ENCODE data around the gene ADAMTSL1. TPM values are rescaled to one million over a fixed set of nuclear protein-coding genes. Genes with fewer than 3 reads are reported as not detected.

The ADAMTSL1 gene
- total RNA-seq, 1 donor from 2014 or later: 12.6 TPM

- H3K4me1 Mint-ChIP-seq (ENCODE audit: low read depth, unreplicated experiment): peaks cover 4% of the 10 kb centered on the region
- Histone ChIP-seq H3K4me1 (ENCODE audit: insufficient read depth, low read length) (peaks cover 3% of the 10 kb centered on the region), H3K36me3 (ENCODE audit: insufficient read depth, low read length) (peaks cover 31% of the 10 kb centered on the region), H3K27me3 (ENCODE audit: insufficient read depth, low read length) (no peaks in the 10 kb centered on the region), H4K20me1 (ENCODE audit: insufficient read depth, low read length) (no peaks in the 10 kb centered on the region), H3K9me3 (ENCODE audit: insufficient read depth, low read depth, low read length) (no peaks in the 10 kb centered on the region), H3K9ac (ENCODE audit: low read length) (no peak overlapping the region), H3K4me2 (ENCODE audit: low read length) (no peak overlapping the region), H3K79me2 (ENCODE audit: insufficient read depth, low read length) (no peaks in the 10 kb centered on the region), H3K4me3 (ENCODE audit: insufficient read depth, low read depth, low read length) (no peak overlapping the region), H2AFZ (ENCODE audit: low read depth, low read length) (no peak overlapping the region), H3K27ac (ENCODE audit: low read depth, low read length) (no peak overlapping the region)
- no peak overlapping the region for H3K27ac Mint-ChIP-seq (ENCODE audit: unreplicated experiment)
- no peaks in the 10 kb centered on the region for H3K9me3 Mint-ChIP-seq (ENCODE audit: unreplicated experiment)
- TF ChIP-seq, protein P1, sequence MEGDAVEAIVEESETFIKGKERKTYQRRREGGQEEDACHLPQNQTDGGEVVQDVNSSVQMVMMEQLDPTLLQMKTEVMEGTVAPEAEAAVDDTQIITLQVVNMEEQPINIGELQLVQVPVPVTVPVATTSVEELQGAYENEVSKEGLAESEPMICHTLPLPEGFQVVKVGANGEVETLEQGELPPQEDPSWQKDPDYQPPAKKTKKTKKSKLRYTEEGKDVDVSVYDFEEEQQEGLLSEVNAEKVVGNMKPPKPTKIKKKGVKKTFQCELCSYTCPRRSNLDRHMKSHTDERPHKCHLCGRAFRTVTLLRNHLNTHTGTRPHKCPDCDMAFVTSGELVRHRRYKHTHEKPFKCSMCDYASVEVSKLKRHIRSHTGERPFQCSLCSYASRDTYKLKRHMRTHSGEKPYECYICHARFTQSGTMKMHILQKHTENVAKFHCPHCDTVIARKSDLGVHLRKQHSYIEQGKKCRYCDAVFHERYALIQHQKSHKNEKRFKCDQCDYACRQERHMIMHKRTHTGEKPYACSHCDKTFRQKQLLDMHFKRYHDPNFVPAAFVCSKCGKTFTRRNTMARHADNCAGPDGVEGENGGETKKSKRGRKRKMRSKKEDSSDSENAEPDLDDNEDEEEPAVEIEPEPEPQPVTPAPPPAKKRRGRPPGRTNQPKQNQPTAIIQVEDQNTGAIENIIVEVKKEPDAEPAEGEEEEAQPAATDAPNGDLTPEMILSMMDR (IDR thresholded peaks at IDR 0.05; ENCODE audit: insufficient read depth, low read depth, low read length): no peak
- no peak for TF ChIP-seq EZH2 (IDR thresholded peaks at IDR 0.05; ENCODE audit: insufficient read depth, low read length)
- H3K36me3 Mint-ChIP-seq (ENCODE audit: low read depth, unreplicated experiment): no peaks in the 10 kb centered on the region
- FAIRE-seq (no peak), DNase-seq (ENCODE audit: low read depth) (no peak)
- H3K4me3 Mint-ChIP-seq (ENCODE audit: unreplicated experiment): no peak overlapping the region
- peaks cover 2% of the 10 kb centered on the region for H3K27me3 Mint-ChIP-seq (ENCODE audit: low read depth, unreplicated experiment)
Measured at GRCh38 chr9:18747595-18747994, 273.6 kb downstream of the ADAMTSL1 start.

- peak; percentile 24 for DNase-seq (ENCODE audit: low read depth)
- H2AFZ ChIP-seq (ENCODE audit: low read depth, low read length): no peak overlapping the region
- no peaks in the 10 kb centered on the region for H3K27me3 ChIP-seq (ENCODE audit: insufficient read depth, low read length)
- peaks cover 3% of the 10 kb centered on the region for H3K4me1 ChIP-seq (ENCODE audit: insufficient read depth, low read length)
- H3K79me2 ChIP-seq (ENCODE audit: insufficient read depth, low read length): no peaks in the 10 kb centered on the region
- no peak for TF ChIP-seq EZH2 (IDR thresholded peaks at IDR 0.05; ENCODE audit: insufficient read depth, low read length)
- TF ChIP-seq, protein P1 (IDR thresholded peaks at IDR 0.05; ENCODE audit: insufficient read depth, low read depth, low read length): no peak
- peaks cover 32% of the 10 kb centered on the region for H3K36me3 ChIP-seq (ENCODE audit: insufficient read depth, low read length)
- H4K20me1 ChIP-seq (ENCODE audit: insufficient read depth, low read length): no peaks in the 10 kb centered on the region
- no peak overlapping the region for H3K4me2 ChIP-seq (ENCODE audit: low read length)
- Mint-ChIP-seq H3K9me3 (ENCODE audit: unreplicated experiment) (no peaks in the 10 kb centered on the region), H3K27ac (ENCODE audit: unreplicated experiment) (no peak overlapping the region), H3K27me3 (ENCODE audit: low read depth, unreplicated experiment) (peaks cover 2% of the 10 kb centered on the region), H3K4me1 (ENCODE audit: low read depth, unreplicated experiment) (peaks cover 4% of the 10 kb centered on the region), H3K4me3 (ENCODE audit: unreplicated experiment) (no peak overlapping the region), H3K36me3 (ENCODE audit: low read depth, unreplicated experiment) (no peaks in the 10 kb centered on the region)
- no peak overlapping the region for H3K27ac ChIP-seq (ENCODE audit: low read depth, low read length)
- H3K9ac ChIP-seq (ENCODE audit: low read length): no peak overlapping the region
- H3K9me3 ChIP-seq (ENCODE audit: insufficient read depth, low read depth, low read length): no peaks in the 10 kb centered on the region
- no peak for FAIRE-seq
- no peak overlapping the region for H3K4me3 ChIP-seq (ENCODE audit: insufficient read depth, low read depth, low read length)
Measured at GRCh38 chr9:18748251-18748701, 274.3 kb downstream of the ADAMTSL1 start.

DNA sequence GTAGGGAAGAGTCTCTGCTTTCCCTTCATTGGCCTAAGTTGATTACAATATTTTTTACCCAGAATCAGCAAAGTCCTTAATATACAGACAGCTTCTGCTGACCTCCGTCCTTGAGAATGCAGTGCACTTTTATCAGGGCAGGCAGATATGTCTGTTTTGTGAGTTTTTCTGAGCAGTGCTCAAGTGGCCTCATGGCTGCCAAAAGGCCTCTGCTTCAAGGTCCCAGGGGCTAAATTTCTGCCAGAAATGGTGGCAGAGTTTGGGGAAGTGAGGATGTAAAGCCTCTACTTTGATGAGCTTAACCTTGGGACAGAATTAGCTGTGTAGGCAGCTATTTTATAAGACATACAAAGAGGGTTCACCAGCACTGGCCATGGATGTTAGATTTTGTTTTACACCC is 275.8 kb downstream of the ADAMTSL1 start:
- Mint-ChIP-seq H3K4me1 (ENCODE audit: low read depth, unreplicated experiment) (no peaks in the 10 kb centered on the region), H3K4me3 (ENCODE audit: unreplicated experiment) (no peak overlapping the region), H3K27me3 (ENCODE audit: low read depth, unreplicated experiment) (peaks cover 2% of the 10 kb centered on the region), H3K27ac (ENCODE audit: unreplicated experiment) (no peak overlapping the region), H3K9me3 (ENCODE audit: unreplicated experiment) (no peaks in the 10 kb centered on the region), H3K36me3 (ENCODE audit: low read depth, unreplicated experiment) (no peaks in the 10 kb centered on the region)
- TF ChIP-seq EZH2 (IDR thresholded peaks at IDR 0.05; ENCODE audit: insufficient read depth, low read length): no peak
- TF ChIP-seq, protein P1 (IDR thresholded peaks at IDR 0.05; ENCODE audit: insufficient read depth, low read depth, low read length): no peak
- no peaks in the 10 kb centered on the region for H3K79me2 ChIP-seq (ENCODE audit: insufficient read depth, low read length)
- peaks cover 38% of the 10 kb centered on the region for H3K36me3 ChIP-seq (ENCODE audit: insufficient read depth, low read length)
- no peak overlapping the region for H3K4me3 ChIP-seq (ENCODE audit: insufficient read depth, low read depth, low read length)
- no peaks in the 10 kb centered on the region for H3K4me1 ChIP-seq (ENCODE audit: insufficient read depth, low read length)
- H3K4me2 ChIP-seq (ENCODE audit: low read length): no peak overlapping the region
- no peaks in the 10 kb centered on the region for H3K27me3 ChIP-seq (ENCODE audit: insufficient read depth, low read length)
- DNase-seq (ENCODE audit: low read depth) (no peak), FAIRE-seq (no peak)
- no peak overlapping the region for H2AFZ ChIP-seq (ENCODE audit: low read depth, low read length)
- H3K27ac ChIP-seq (ENCODE audit: low read depth, low read length): no peak overlapping the region
- H4K20me1 ChIP-seq (ENCODE audit: insufficient read depth, low read length): no peaks in the 10 kb centered on the region
- H3K9ac ChIP-seq (ENCODE audit: low read length): no peak overlapping the region
- no peaks in the 10 kb centered on the region for H3K9me3 ChIP-seq (ENCODE audit: insufficient read depth, low read depth, low read length)

Data from astrocyte (in vitro differentiated cells and primary cell).